GM12891 (cell line): ENCODE measurements around the gene DNAI4.
"Not testable (repeated sequence)": the region's sequence is repeated elsewhere in the genome, so short reads cannot be mapped to it uniquely, and the experiment has no call there.

Experiments used
- DNase-seq: peaks from one replicate; pipeline ENCODE4 v3.0.0; 2011; ENCODE audit warnings: low spot score; ENCODE audit not compliant: insufficient read length
- FAIRE-seq: peaks from 2 replicates; lab custom pipeline; 2011; peaks lifted over from hg19 to GRCh38; lab: Jason Lieb, UNC
- PAX5 ChIP-seq: IDR thresholded peaks from 2 replicates; pipeline ENCODE4 v1.6.1; 2011; ENCODE audit warnings: low read length, moderate library complexity, mild to moderate bottlenecking; ENCODE audit not compliant: insufficient read depth, severe bottlenecking
- POLR2A ChIP-seq: IDR thresholded peaks from 2 replicates; pipeline ENCODE4 v1.6.1; 2011; ENCODE audit warnings: low read depth, low read length, control low read depth
- POLR2AphosphoS5 ChIP-seq: IDR thresholded peaks from 2 replicates; pipeline ENCODE4 v1.6.1; 2011; ENCODE audit warnings: low read depth, low read length, control low read depth
- POU2F2 ChIP-seq: IDR thresholded peaks from 2 replicates; pipeline ENCODE4 v1.6.1; 2011; ENCODE audit warnings: low read depth, mild to moderate bottlenecking, control low read depth, low read length, moderate library complexity
- SPI1 ChIP-seq: IDR thresholded peaks from 2 replicates; pipeline ENCODE4 v1.6.1; 2011; ENCODE audit warnings: low read depth, low read length, control low read depth
- TAF1 ChIP-seq: IDR thresholded peaks from 2 replicates; pipeline ENCODE4 v1.6.1; 2011; ENCODE audit warnings: low read depth, low read length, control low read depth

DNAI4 gene

GRCh38 chr1:66788231-66788939 is 136.3 kb downstream of the DNAI4 start:
- TF ChIP-seq SPI1 = peak; percentile 34; the same call in 1 of the 2 replicates
- TF ChIP-seq POLR2A = no peak
- DNase-seq = no peak
- peak; percentile 81 for FAIRE-seq

DNA sequence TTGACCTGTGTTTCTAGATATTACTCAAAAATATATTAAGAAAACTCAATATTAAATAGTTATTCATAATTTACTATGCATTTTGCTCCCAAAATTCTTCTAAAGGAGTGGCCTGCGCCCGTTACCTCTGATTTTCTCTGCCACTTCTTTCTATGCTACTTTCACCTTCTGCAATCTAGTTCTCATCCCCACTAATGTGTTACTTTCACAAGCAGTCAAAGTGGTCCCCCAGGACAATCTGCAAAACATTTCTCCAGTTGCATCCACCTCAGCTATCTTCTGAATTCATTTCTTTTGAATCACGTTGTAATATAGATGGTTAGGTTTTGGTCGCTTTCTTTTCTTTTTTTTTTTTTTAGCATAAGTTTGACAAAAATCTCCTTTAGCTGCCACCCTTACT is 137.0 kb downstream of the DNAI4 start:
- DNase-seq = no peak
- TF ChIP-seq POLR2A (no peak), POU2F2 (no peak), POLR2AphosphoS5 (no peak), TAF1 (no peak), SPI1 (no peak), PAX5 (no peak)
- FAIRE-seq = peak; percentile 66

DNA sequence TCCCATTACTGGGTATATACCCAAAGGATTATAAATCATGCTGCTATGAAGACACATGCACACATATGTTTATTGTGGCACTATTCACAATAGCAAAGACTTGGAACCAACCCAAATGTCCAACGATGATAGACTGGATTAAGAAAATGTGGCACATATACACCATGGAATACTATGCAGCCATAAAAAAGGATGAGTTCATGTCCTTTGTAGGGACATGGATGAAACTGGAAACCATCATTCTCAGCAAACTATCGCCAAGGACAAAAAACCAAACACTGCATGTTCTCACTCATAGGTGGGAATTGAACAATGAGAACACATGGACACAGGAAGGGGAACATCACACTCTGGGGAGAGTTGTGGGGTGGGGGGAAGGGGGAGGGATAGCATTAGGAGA is 138.9 kb downstream of the DNAI4 start:
- FAIRE-seq, DNase-seq: not testable (repeated sequence)

DNA sequence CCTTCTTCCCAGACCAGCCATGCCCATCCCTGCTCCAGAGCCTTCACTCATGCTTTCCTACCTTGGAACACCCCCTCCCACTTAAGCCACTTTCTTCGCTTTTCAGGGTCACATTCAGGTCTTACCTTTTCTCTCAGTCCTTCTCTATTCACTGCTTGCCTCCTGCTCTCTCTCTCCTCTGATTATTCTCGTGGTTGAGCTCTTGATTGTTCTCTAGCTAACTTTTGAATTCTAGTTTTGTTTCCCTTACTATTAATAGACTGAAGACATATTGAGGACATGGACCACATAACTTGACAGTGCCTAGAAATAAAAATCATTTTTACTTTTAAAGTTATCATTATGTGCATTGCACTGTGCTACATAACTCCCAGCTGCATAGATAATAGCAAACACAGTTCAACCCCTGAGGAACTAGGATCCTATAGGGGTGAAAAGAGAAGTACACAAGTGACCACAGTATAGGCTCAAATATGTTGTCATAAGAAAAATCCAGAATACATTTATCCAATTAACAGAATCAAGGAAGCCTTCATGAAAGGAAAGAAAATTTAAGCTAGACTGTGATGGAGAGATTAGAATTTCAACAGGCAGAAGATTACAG is 145.1 kb downstream of the DNAI4 start:
- TF ChIP-seq TAF1 (no peak), PAX5 (no peak), POLR2AphosphoS5 (no peak), POU2F2 (no peak), SPI1 (no peak), POLR2A (no peak)
- FAIRE-seq = no peak

GRCh38 chr1:66778969-66779368 is 145.7 kb downstream of the DNAI4 start:
- no peak for FAIRE-seq
- DNase-seq = no peak
- TF ChIP-seq TAF1 (no peak), POU2F2 (no peak), POLR2A (no peak), PAX5 (no peak), POLR2AphosphoS5 (no peak), SPI1 (no peak)

More for the DNA sequence above, 145.1 kb downstream of the DNAI4 start:
- no peak for DNase-seq

DNA sequence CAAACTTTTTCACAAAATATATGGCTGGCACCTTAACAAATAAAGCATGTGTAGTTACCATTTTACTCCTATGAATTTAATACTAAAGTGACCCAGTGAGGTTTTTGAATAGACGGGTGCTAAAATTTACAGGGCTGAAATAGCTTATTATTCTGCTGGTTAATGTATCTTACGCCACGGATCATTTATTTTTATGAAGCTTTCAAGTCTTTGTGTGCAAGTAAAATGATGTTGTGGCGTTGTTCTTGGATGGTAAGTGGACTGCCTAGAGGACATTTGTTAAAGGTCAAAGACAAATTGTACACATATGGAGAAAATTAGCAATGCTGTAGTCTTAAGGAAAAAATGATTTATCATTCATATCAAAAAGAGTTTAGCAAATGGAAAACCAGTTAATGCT is 146.4 kb downstream of the DNAI4 start:
- FAIRE-seq (no peak), DNase-seq (no peak)
- no peak for TF ChIP-seq PAX5
- no peak for TF ChIP-seq TAF1
- TF ChIP-seq SPI1 = no peak
- no peak for TF ChIP-seq POU2F2

DNA sequence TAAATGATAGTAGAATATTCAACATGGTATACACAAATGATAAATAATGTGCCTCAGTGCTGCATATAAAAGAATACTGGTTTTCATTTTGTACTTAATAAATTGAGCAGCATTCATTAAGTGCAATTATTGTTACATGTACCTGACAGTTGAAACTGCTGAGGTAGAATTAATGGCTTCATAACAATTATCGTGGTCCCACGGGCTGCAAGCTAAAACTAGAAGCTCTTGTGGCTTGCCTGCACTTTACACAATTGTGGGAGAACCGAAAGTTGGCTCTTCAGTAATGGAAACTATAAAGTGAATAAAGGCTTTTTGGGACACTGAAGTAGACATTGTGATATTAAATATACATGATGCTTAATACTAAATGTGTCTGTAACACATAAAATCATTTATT is 146.8 kb downstream of the DNAI4 start:
- no peak for FAIRE-seq

DNA sequence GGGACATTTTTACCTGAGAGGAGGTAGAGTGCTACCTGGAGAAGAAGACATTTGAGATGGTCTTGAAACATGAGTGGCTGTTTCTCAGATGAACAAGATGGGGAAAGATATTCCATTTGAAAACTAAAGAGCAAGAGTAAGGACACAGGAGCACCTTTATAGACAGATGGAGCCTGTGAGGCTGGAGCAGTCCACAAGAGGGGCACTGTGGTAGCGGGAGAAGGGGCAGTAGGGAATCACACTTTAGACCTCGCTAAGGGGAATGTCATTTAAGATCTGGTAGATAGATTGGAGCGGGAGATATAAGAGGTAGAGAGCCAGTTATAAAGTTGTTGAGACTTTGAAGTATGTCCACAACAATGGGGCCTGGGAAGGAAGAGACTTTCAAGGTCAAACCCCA is 149.0 kb downstream of the DNAI4 start:
- DNase-seq (no peak), FAIRE-seq (no peak)
- TF ChIP-seq POU2F2 = no peak
- no peak for TF ChIP-seq TAF1
- no peak for TF ChIP-seq SPI1
- TF ChIP-seq PAX5 = no peak
- no peak for TF ChIP-seq POLR2AphosphoS5
- no peak for TF ChIP-seq POLR2A

More for the DNA sequence above, 146.8 kb downstream of the DNAI4 start:
- no peak for DNase-seq
- TF ChIP-seq PAX5 (no peak), POLR2A (no peak), TAF1 (no peak), POLR2AphosphoS5 (no peak), POU2F2 (no peak), SPI1 (no peak)

DNA sequence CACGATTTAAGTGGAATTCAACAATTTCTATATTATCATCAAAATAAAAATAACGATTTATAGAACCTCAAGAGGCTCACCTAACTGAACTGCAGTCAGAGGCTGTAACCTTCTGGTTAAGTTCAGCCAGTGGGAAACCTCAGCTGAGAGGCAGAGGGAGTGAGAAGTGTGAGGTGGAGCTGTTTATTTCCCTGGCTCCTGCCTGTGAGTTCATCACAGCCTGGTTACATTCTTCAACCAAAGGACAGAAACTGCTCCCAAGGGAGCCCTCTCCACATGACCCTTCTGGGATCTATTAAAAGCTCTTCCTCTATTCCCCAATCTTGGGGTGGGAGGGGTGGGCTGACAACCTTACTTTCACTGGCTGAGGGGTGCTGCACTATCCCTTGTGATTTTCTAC is 150.2 kb downstream of the DNAI4 start:
- FAIRE-seq (no peak), DNase-seq (no peak)
- TF ChIP-seq POLR2A = no peak
- no peak for TF ChIP-seq TAF1
- no peak for TF ChIP-seq PAX5
- no peak for TF ChIP-seq SPI1
- TF ChIP-seq POLR2AphosphoS5 = no peak
- no peak for TF ChIP-seq POU2F2

DNA sequence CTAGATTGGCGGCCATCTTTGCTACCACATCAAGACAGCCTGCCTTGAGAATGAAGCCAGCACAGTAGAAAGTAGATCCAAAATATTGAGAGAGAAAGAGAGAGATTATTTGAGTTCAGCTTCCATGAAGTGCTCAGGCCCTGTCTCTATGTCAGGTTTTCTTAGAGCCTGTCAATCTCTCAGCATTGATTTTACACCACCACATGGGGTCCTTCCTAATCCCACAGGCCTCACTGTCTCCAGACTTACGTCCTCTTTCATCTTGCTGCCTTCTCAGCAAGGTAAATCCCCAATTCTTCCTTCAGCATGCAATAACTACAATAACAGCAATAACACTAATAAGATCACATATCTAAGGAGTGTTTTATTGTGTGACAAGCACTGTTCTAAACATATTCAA is 151.4 kb downstream of the DNAI4 start:
- TF ChIP-seq POLR2AphosphoS5 (no peak), SPI1 (no peak), POU2F2 (no peak), PAX5 (no peak), TAF1 (no peak), POLR2A (no peak)
- no peak for DNase-seq
- no peak for FAIRE-seq

GRCh38 chr1:66770694-66771093 is 154.0 kb downstream of the DNAI4 start:
- no peak for DNase-seq
- TF ChIP-seq PAX5 = no peak
- no peak for TF ChIP-seq SPI1
- no peak for TF ChIP-seq POLR2AphosphoS5
- no peak for TF ChIP-seq POLR2A
- no peak for TF ChIP-seq POU2F2
- TF ChIP-seq TAF1 = no peak
- no peak for FAIRE-seq
